ENCODE results near the gene SOS1.
"Not testable (repeated sequence)": the region's sequence is repeated elsewhere in the genome, so short reads cannot be mapped to it uniquely, and the experiment has no call there.

SOS1 gene

GRCh38 chr2:39120771-39121522, at the start of gene SOS1:
SOS1 (minus strand) TSS chr2:39121051; CDS start chr2:39120422, 629 bp downstream.
- no peak for FAIRE-seq

- no peak for FAIRE-seq
Measured at GRCh38 chr2:39164089-39164488, 43.2 kb upstream of the SOS1 start.

- FAIRE-seq, result no peak
Measured at GRCh38 chr2:39160982-39161381, 40.1 kb upstream of the SOS1 start.

- FAIRE-seq, result no peak
Measured at GRCh38 chr2:39159283-39159682, 38.4 kb upstream of the SOS1 start.

GRCh38 chr2:39158351-39158750, 37.5 kb upstream of the SOS1 start:
- no peak for FAIRE-seq

- no peak for FAIRE-seq
Measured at GRCh38 chr2:39156846-39157245, 36.0 kb upstream of the SOS1 start.

- FAIRE-seq, result no peak
Measured at GRCh38 chr2:39156107-39156506, 35.3 kb upstream of the SOS1 start.

- not testable (repeated sequence) for FAIRE-seq
Measured at GRCh38 chr2:39155573-39155972, 34.7 kb upstream of the SOS1 start.

- FAIRE-seq, result no peak
Measured at GRCh38 chr2:39154944-39155343, 34.1 kb upstream of the SOS1 start.

- FAIRE-seq, result no peak
Measured at GRCh38 chr2:39153312-39153711, 32.5 kb upstream of the SOS1 start.

- FAIRE-seq, result no peak
Measured at GRCh38 chr2:39152504-39152903, 31.7 kb upstream of the SOS1 start.

- no peak for FAIRE-seq
Measured at GRCh38 chr2:39150890-39151497, 30.1 kb upstream of the SOS1 start.

- FAIRE-seq, result no peak
Measured at GRCh38 chr2:39150102-39150562, 29.3 kb upstream of the SOS1 start.

- no peak for FAIRE-seq
Measured at GRCh38 chr2:39146630-39147029, 25.8 kb upstream of the SOS1 start.

GRCh38 chr2:39145906-39146421, 25.1 kb upstream of the SOS1 start:
- no peak for FAIRE-seq

- no peak for FAIRE-seq
Measured at GRCh38 chr2:39144416-39144815, 23.6 kb upstream of the SOS1 start.

GRCh38 chr2:39142904-39143605, 22.2 kb upstream of the SOS1 start:
- no peak for FAIRE-seq

GRCh38 chr2:39141334-39142271, 20.8 kb upstream of the SOS1 start:
- FAIRE-seq, result no peak

GRCh38 chr2:39140948-39141333, 20.1 kb upstream of the SOS1 start:
- FAIRE-seq, result not testable (repeated sequence)

GRCh38 chr2:39140322-39140847, 19.5 kb upstream of the SOS1 start:
- FAIRE-seq, result no peak

- no peak for FAIRE-seq
Measured at GRCh38 chr2:39139511-39140237, 18.8 kb upstream of the SOS1 start.

- FAIRE-seq, result no peak
Measured at GRCh38 chr2:39138837-39139211, 18.0 kb upstream of the SOS1 start.
